K562 (cell line): ENCODE measurements around the gene EIF3I. TPM values are rescaled to one million over a fixed set of nuclear protein-coding genes. Genes with fewer than 3 reads are reported as not detected.

Source experiments
- ATAC-seq: fragments of 200-7000 bp; cut with Tn5 transposase; 3 replicates; pipeline ENCODE4 v1.9.1; 2020; ENCODE audit warnings: moderate library complexity
- BruUV-seq: library from RNA; stranded (reverse); fragments of 400-500 nt; replicated peaks from 2 replicates; lab custom pipeline; 2021; lab: Mats Ljungman, UMichigan
- CTCF ChIA-PET: fragments of 300-600 bp; formaldehyde crosslinking; extraction: SDS; loops from one replicate; lab custom pipeline; 2021; ENCODE audit warnings: low intra/inter-chr PET ratio; lab: Yijun Ruan, JAX
- POLR2A ChIA-PET: fragments of 300-600, 350-650 bp; sonication (Branson Sonifier 250); formaldehyde crosslinking; extraction: SDS; loops from one replicate; lab custom pipeline; 2021; ENCODE audit warnings: antibody characterized with exemption, inconsistent platforms; lab: Yijun Ruan, JAX
- DNase-seq, 4 experiments: peaks; one replicate each; pipeline versions ENCODE4 v3.0.0 to v3.0.0-alpha.2; 2011 to 2018; ENCODE audit warnings: low spot score in 3 of 4, mixed read lengths in 3 of 4; ENCODE audit errors: extremely low read depth in 1 of 4
- FAIRE-seq: peaks from 2 replicates; lab custom pipeline; 2011; peaks lifted over from hg19 to GRCh38; lab: Jason Lieb, UNC
- H2AFZ ChIP-seq: 2 replicates; pipeline ENCODE4 v1.6.0; 2011; ENCODE audit warnings: low read depth, low read length, control low read depth, inconsistent platforms
- H3K27ac ChIP-seq: fragments of 200-600 bp; 3 replicates; pipeline ENCODE4 v1.8.0; 2011; ENCODE audit warnings: low read depth, mild to moderate bottlenecking, control low read depth, inconsistent platforms, low read length, moderate library complexity, mixed read lengths; ENCODE audit errors: extremely low read depth
- H3K27me3 ChIP-seq, 2 experiments: fragments of 300-600 bp in 1 of 2; 2 replicates in 1 of 2; 3 replicates in 1 of 2; pipeline versions ENCODE4 v1.6.0 to v1.8.0; 2011; ENCODE audit warnings: inconsistent platforms in 2 of 2, low read length in 2 of 2, mild to moderate bottlenecking in 1 of 2, mixed read lengths in 1 of 2, moderate library complexity in 1 of 2; ENCODE audit not compliant: control insufficient read depth in 2 of 2, insufficient read depth in 2 of 2
- H3K36me3 ChIP-seq: fragments of 300-600 bp; 3 replicates; pipeline ENCODE4 v1.8.0; 2011; ENCODE audit warnings: mild to moderate bottlenecking, low read length, inconsistent platforms; ENCODE audit not compliant: control insufficient read depth, insufficient read depth
- H3K4me1 ChIP-seq, 2 experiments: fragments of 200-600 bp in 1 of 2; replicated peaks in 1 of 2; 2 replicates in 1 of 2; 3 replicates in 1 of 2; pipeline versions ENCODE4 v1.5.1 to v1.8.0; 2011; ENCODE audit warnings: inconsistent platforms in 2 of 2, low read length in 2 of 2, mild to moderate bottlenecking in 1 of 2, mixed read lengths in 1 of 2, moderate library complexity in 1 of 2; ENCODE audit not compliant: control insufficient read depth in 2 of 2, insufficient read depth in 2 of 2
- H3K4me2 ChIP-seq: 2 replicates; pipeline ENCODE4 v1.6.1; 2011; ENCODE audit warnings: low read length, control low read depth, inconsistent platforms, mixed read lengths; ENCODE audit not compliant: insufficient read depth
- H3K4me3 ChIP-seq: fragments of 200-600 bp; sonication (generic), shearing (Covaris generic); 2 replicates; pipeline ENCODE4 v1.5.1; 2016; ENCODE audit warnings: control low read depth, inconsistent platforms
- H3K79me2 ChIP-seq: fragments of 200-600 bp; 3 replicates; pipeline ENCODE4 v1.8.0; 2011; ENCODE audit warnings: low read length, inconsistent platforms; ENCODE audit not compliant: control insufficient read depth, insufficient read depth
- H3K9ac ChIP-seq, 2 experiments: 2 replicates each; pipeline versions ENCODE4 v1.6.0 to v1.6.1; 2011; ENCODE audit warnings: low read depth in 2 of 2, low read length in 2 of 2, control low read depth in 1 of 2, inconsistent platforms in 1 of 2, mild to moderate bottlenecking in 1 of 2, mixed read lengths in 1 of 2; ENCODE audit not compliant: insufficient read depth in 1 of 2
- H3K9me1 ChIP-seq: one replicate; pipeline ENCODE4 v1.6.0; 2011; ENCODE audit warnings: inconsistent platforms, mild to moderate bottlenecking, low read length, moderate library complexity; ENCODE audit not compliant: control insufficient read depth, insufficient read depth
- H3K9me3 ChIP-seq: replicated peaks from 2 replicates; pipeline ENCODE4 v1.5.1; 2011; ENCODE audit warnings: low read depth, low read length, inconsistent platforms; ENCODE audit not compliant: control insufficient read depth, insufficient read depth
- H4K20me1 ChIP-seq: replicated peaks from 2 replicates; pipeline ENCODE4 v1.6.1; 2011; ENCODE audit warnings: low read length, inconsistent platforms, mixed read lengths; ENCODE audit not compliant: control insufficient read depth, insufficient read depth
- ADNP ChIP-seq: fragments of 200-800 bp; sonication (Bioruptor generic); IDR thresholded peaks from 2 replicates; pipeline ENCODE4 v1.6.1; 2016; ENCODE audit warnings: missing genetic modification characterization, missing compliant biosample characterization
- BCOR ChIP-seq: fragments of 450-650 bp; IDR thresholded peaks from 2 replicates; pipeline ENCODE4 v1.6.1; 2016
- CBX1 ChIP-seq: sonication (generic); IDR thresholded peaks from 2 replicates; pipeline ENCODE4 v1.6.1; 2016; ENCODE audit warnings: antibody characterized with exemption, low read depth, mild to moderate bottlenecking
- HDAC2 ChIP-seq: fragments of 450-650 bp; IDR thresholded peaks from 2 replicates; pipeline ENCODE4 v1.6.1; 2016; ENCODE audit warnings: mild to moderate bottlenecking
- KDM1A ChIP-seq, 2 experiments: fragments of 450-650 bp; IDR thresholded peaks; 2 replicates each; pipeline ENCODE4 v1.6.1; 2016; ENCODE audit warnings: mild to moderate bottlenecking in 2 of 2
- MYBL2 ChIP-seq, 2 experiments: fragments of 450-650 bp in 1 of 2; sonication (generic) in 1 of 2; formaldehyde crosslinking in 1 of 2; IDR thresholded peaks; 2 replicates each; pipeline versions ENCODE4 v1.6.1 to v1.8.1; 2017 to 2022; ENCODE audit warnings: borderline replicate concordance in 1 of 2, inconsistent platforms in 1 of 2, low read depth in 1 of 2, mild to moderate bottlenecking in 1 of 2, missing genetic modification reagents in 1 of 2, moderate library complexity in 1 of 2
- NR3C1 ChIP-seq: sonication (generic); formaldehyde crosslinking; IDR thresholded peaks from 2 replicates; pipeline ENCODE4 v1.8.1; 2022; ENCODE audit warnings: missing genetic modification reagents
- RBM25 ChIP-seq: fragments of 200-400 bp; formaldehyde crosslinking; IDR thresholded peaks from 2 replicates; pipeline ENCODE4 v1.6.1; 2018; ENCODE audit warnings: low read length, low read depth, moderate library complexity; ENCODE audit not compliant: severe bottlenecking
- WGBS: fragments of 100-300 bp; shearing (Covaris generic); methylation state at CpG from one replicate; pipeline ENCODE4 v1.1.6; 2016; ENCODE audit warnings: low coverage, mixed read lengths; ENCODE audit not compliant: insufficient coverage; ENCODE audit errors: missing lambda C conversion rate; 5-methylcytosine and 5-hydroxymethylcytosine counted together
- in situ Hi-C: fragments of 300-500 bp; cut with MboI; formaldehyde crosslinking; loops from 4 replicates; pipeline ENCODE4 v1.15.0; 2018; ENCODE audit warnings: inconsistent platforms, mixed read lengths
- intact Hi-C: fragments of 100-400 bp; cut with micrococcal nuclease; formaldehyde crosslinking; loops from 2 replicates; pipeline ENCODE4 v1.14.2; 2022
- polyA plus RNA-seq, 8 experiments: library from polyadenylated mRNA; depleted of rRNA in 4 of 8; stranded (reverse) in 5 of 8; unstranded in 3 of 8; fragments of >200 nt; fragmentation: Nextera tagmentation in 2 of 8; fragmentation: Illumina TruSeq in 1 of 8; extraction: Ambion mirVana in 2 of 8; extraction: Trizol in 1 of 8; gene quantifications; 2 replicates each; pipeline versions ENCODE4 v1.2.1 to v1.2.3, GENCODE V29; 2011 to 2014; ENCODE audit warnings: inconsistent platforms in 1 of 8, missing spikeins in 1 of 8
- total RNA-seq, 7 experiments: library from RNA; depleted of rRNA in 6 of 7; stranded (reverse); fragments of >200 nt in 6 of 7; fragmentation: Illumina TruSeq in 2 of 7; extraction: Trizol in 2 of 7; gene quantifications; 2 replicates each; pipeline versions ENCODE4 v1.2.1 to v1.2.3, GENCODE V29; 2011 to 2021; ENCODE audit warnings: low replicate concordance in 1 of 7

EIF3I gene
- total and polyA plus RNA-seq, 9 of the 15 experiments (the other 6 are each of a cell fraction or from before 2014, with no cell fraction given): 414 to 1,526 (median 635) TPM

DNA sequence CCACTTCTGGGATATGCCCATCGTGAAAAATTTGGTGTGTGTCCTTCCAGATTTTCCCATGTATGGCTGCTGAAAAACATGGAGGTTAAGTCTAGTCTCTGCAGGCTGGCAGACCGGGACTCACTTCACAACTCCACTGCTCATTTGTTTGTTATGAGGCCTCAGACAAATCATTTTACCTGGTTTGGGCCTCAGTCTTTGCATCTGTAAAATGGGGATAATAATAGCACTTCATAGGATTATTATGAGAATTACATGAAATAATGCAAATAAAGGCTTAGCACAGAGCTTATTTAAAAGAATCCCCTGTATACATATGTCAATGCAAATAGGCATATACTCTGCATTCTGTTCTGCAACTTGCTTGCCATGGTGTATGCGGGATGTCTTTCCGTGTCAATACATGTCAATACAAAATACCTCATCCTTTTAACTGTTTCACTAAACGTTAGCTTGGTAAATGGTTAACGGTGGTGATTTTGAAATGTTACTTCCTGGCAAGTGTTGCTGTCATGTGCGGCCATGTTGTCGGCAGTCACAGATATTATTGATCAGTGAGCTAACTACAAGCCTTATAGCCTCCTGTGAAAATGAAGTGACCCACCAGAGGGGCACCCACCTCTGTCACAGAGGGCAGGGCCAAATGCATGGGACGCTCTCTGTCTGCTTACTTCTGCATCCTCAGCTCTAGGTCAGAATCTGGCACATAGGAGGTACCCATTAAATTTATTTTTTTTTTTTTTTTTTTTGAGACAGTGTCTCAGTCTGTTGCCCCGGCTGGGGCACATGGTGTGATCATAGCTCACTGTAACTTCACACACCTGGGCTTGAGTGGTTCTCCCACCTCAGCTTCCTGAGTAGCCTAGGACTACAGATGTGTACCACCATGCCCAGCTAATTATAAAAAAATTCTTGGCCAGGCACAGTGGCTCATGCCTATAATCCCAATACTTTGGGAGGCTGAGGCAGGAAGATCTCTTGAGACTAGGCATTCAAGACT lies 33.2 kb downstream of the EIF3I start:
- no peaks in the 10 kb centered on the region for H3K27me3 ChIP-seq
- H3K4me2 ChIP-seq: no peak overlapping the region
- no peak overlapping the region for H3K9ac ChIP-seq
- H3K79me2 ChIP-seq: no peaks in the 10 kb centered on the region
- H4K20me1 ChIP-seq: no peaks in the 10 kb centered on the region
- H3K27ac ChIP-seq: no peak overlapping the region
- TF ChIP-seq BCOR (peak; percentile 92), HDAC2 (peak; percentile 46; the same call in 1 of the 2 replicates), KDM1A (IDR thresholded peaks at IDR 0.05) (peak; percentile 47 to 71), NR3C1 (CRISPR knock-in tag) (no peak), MYBL2 (IDR thresholded peaks at IDR 0.05; ENCODE audit: low read depth) (no peak), MYBL2 (CRISPR knock-in tag; IDR thresholded peaks at IDR 0.05; ENCODE audit: borderline replicate concordance) (no peak), RBM25 (peak; percentile 91), CBX1 (0 out of 2 replicates have a peak, but pooled peaks have one; percentile 31), ADNP (peak; percentile 89)
- no peaks in the 10 kb centered on the region for H3K36me3 ChIP-seq
- no peak for DNase-seq
- ATAC-seq: no peak
- no peak overlapping the region for H3K4me3 ChIP-seq
- no TSS peak for BruUV-seq
- H3K9me3 ChIP-seq: no peaks in the 10 kb centered on the region
- peaks cover 13 to 18% of the 10 kb centered on the region in 2 experiments; a peak in 4 of 5 replicates for H3K4me1 ChIP-seq
- in situ Hi-C loops: no loop called here
- H3K9me1 ChIP-seq: no peaks in the 10 kb centered on the region
- WGBS: 56% methylated on average over 10 of the region's 10 CpGs
- ChIA-PET POLR2A (interaction anchor here (0.7 to 2.2 kb wide), 4 partner anchors 8 to 102 kb away, joined by 3 to 9 read pairs (median 3); partner anchors contain the start of gene FAM167B), CTCF (no interaction called here)
- intact Hi-C loops: no loop called here
- H2AFZ ChIP-seq: no peak overlapping the region; the same call in 1 of the 2 replicates
- no peak for FAIRE-seq
